GM23338 (cell line): ENCODE data around the gene ERP27. TPM values are rescaled to one million over a fixed set of nuclear protein-coding genes. Genes with fewer than 3 reads are reported as not detected.

ENCODE experiments used
- ATAC-seq: fragments of 200-7000 bp; cut with Tn5 transposase; 3 replicates; pipeline ENCODE4 v1.9.1; 2020
- DNase-seq: peaks from one replicate; pipeline ENCODE4 v3.0.0-alpha.2; 2015; ENCODE audit warnings: low spot score
- H2AFZ ChIP-seq: fragments of 200-600 bp; sonication (generic); 2 replicates; pipeline ENCODE4 v1.8.0; 2016; ENCODE audit warnings: antibody characterized with exemption, mild to moderate bottlenecking, moderate library complexity
- H3F3A ChIP-seq: fragments of 200-600 bp; sonication (generic); replicated peaks from 2 replicates; pipeline ENCODE4 v1.8.0; 2017; ENCODE audit warnings: antibody characterized with exemption, mixed run types, low read depth
- H3K27ac ChIP-seq: fragments of 200-600 bp; sonication (generic); 2 replicates; pipeline ENCODE4 v1.6.1; 2016; ENCODE audit warnings: low read depth
- H3K27me3 ChIP-seq: fragments of 200-600 bp; sonication (generic); 2 replicates; pipeline ENCODE4 v1.8.0; 2016; ENCODE audit warnings: mild to moderate bottlenecking, mixed run types, moderate library complexity; ENCODE audit not compliant: insufficient read depth
- H3K36me3 ChIP-seq: fragments of 200-600 bp; sonication (generic); 2 replicates; pipeline ENCODE4 v1.8.0; 2016; ENCODE audit warnings: mild to moderate bottlenecking; ENCODE audit not compliant: insufficient read depth
- H3K4me1 ChIP-seq: fragments of 200-600 bp; sonication (generic); 2 replicates; pipeline ENCODE4 v1.8.0; 2016; ENCODE audit warnings: mild to moderate bottlenecking, moderate library complexity; ENCODE audit not compliant: insufficient read depth
- H3K4me2 ChIP-seq: fragments of 200-600 bp; sonication (generic); 2 replicates; pipeline ENCODE4 v1.7.1; 2017; ENCODE audit warnings: mixed run types
- H3K4me3 ChIP-seq: fragments of 200-600 bp; sonication (generic); 2 replicates; pipeline ENCODE4 v1.6.1; 2016; ENCODE audit warnings: mixed run types
- H3K79me2 ChIP-seq: fragments of 200-600 bp; sonication (generic); replicated peaks from 2 replicates; pipeline ENCODE4 v1.8.0; 2017; ENCODE audit warnings: mild to moderate bottlenecking; ENCODE audit not compliant: insufficient read depth
- H3K9me2 ChIP-seq: fragments of 200-600 bp; sonication (generic); 2 replicates; pipeline ENCODE4 v1.8.0; 2017; ENCODE audit not compliant: insufficient read depth
- H4K20me1 ChIP-seq: fragments of 200-600 bp; sonication (generic); replicated peaks from 2 replicates; pipeline ENCODE4 v1.8.0; 2017; ENCODE audit warnings: mild to moderate bottlenecking; ENCODE audit not compliant: insufficient read depth
- H3K27ac Mint-ChIP-seq: 2 replicates; pipeline ENCODE4 v1.8.0; 2020; ENCODE audit warnings: inconsistent platforms, mild to moderate bottlenecking, moderate library complexity, mixed read lengths
- H3K27me3 Mint-ChIP-seq: 3 replicates; pipeline ENCODE4 v1.8.0; 2022; ENCODE audit warnings: low read depth, mild to moderate bottlenecking, moderate library complexity, mixed read lengths, inconsistent platforms; ENCODE audit not compliant: insufficient read depth, poor library complexity
- H3K36me3 Mint-ChIP-seq: 3 replicates; pipeline ENCODE4 v1.8.0; 2021; ENCODE audit warnings: low read depth, mild to moderate bottlenecking, inconsistent platforms, moderate library complexity, mixed read lengths
- H3K4me1 Mint-ChIP-seq: 3 replicates; pipeline ENCODE4 v1.8.0; 2020; ENCODE audit warnings: mild to moderate bottlenecking, inconsistent platforms, mixed read lengths
- H3K4me3 Mint-ChIP-seq: 3 replicates; pipeline ENCODE4 v1.8.0; 2021; ENCODE audit warnings: moderate library complexity, mild to moderate bottlenecking, inconsistent platforms, mixed read lengths
- H3K9me3 Mint-ChIP-seq: 3 replicates; pipeline ENCODE4 v1.8.0; 2020; ENCODE audit warnings: moderate library complexity, mild to moderate bottlenecking, inconsistent platforms, mixed read lengths
- EZH2 ChIP-seq: fragments of 200-600 bp; sonication (generic); IDR thresholded peaks from one replicate; pipeline ENCODE4 v1.8.0; 2017; ENCODE audit warnings: antibody characterized with exemption, mild to moderate bottlenecking, low read depth; ENCODE audit not compliant: unreplicated experiment
- NANOG ChIP-seq: IDR thresholded peaks from 2 replicates; pipeline ENCODE4 v1.6.1; 2016; ENCODE audit warnings: antibody characterized with exemption, borderline replicate concordance
- POLR2AphosphoS5 ChIP-seq: IDR thresholded peaks from 2 replicates; pipeline ENCODE4 v1.6.1; 2016; ENCODE audit warnings: antibody characterized with exemption, low read depth
- ZNF114 ChIP-seq: fragments of 250-450 bp; sonication (Bioruptor Pico); IDR thresholded peaks from 2 replicates; pipeline ENCODE4 v1.5.0; 2020; ENCODE audit warnings: mild to moderate bottlenecking, moderate library complexity
- polyA plus RNA-seq: library from polyadenylated mRNA; unstranded; fragments of >200 nt; fragmentation: Nextera tagmentation; extraction: Ambion mirVana; gene quantifications from 2 replicates; pipeline ENCODE4 v1.2.1, GENCODE V29; 2016
- total RNA-seq: library from RNA; depleted of rRNA; stranded (reverse); fragments of >200 nt; shearing (Covaris generic); gene quantifications from 2 replicates; pipeline ENCODE4 v1.2.3, GENCODE V29; 2014
- TF ChIP-seq, protein P1 (sequence below): fragments of 250-450 bp; sonication (Bioruptor Pico); IDR thresholded peaks from 2 replicates; pipeline ENCODE4 v1.5.0; 2020; ENCODE audit warnings: mild to moderate bottlenecking, moderate library complexity

The ERP27 gene
- total and polyA plus RNA-seq, 2 experiments from 2014 or later: not detected

DNA sequence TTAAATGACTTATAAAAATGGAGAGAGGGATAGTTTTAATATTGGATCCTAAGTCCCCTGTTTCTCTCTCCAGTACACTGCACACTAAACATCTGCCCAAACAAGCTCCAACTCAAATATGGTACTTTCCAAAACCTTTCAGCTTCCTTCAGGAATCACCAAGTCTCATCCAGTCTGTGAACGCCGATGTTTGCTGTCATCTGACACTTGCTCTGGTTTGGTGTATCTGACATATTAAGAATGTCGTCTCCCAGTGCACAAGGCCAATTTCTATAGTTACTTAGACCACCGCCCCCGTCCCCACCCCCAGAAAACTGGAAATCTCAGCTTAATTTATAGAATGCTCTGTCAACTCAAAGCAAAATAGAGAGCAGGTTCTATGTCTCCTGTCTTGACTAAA, 47.6 kb downstream of the ERP27 start (continued):
- TF ChIP-seq, protein P1, sequence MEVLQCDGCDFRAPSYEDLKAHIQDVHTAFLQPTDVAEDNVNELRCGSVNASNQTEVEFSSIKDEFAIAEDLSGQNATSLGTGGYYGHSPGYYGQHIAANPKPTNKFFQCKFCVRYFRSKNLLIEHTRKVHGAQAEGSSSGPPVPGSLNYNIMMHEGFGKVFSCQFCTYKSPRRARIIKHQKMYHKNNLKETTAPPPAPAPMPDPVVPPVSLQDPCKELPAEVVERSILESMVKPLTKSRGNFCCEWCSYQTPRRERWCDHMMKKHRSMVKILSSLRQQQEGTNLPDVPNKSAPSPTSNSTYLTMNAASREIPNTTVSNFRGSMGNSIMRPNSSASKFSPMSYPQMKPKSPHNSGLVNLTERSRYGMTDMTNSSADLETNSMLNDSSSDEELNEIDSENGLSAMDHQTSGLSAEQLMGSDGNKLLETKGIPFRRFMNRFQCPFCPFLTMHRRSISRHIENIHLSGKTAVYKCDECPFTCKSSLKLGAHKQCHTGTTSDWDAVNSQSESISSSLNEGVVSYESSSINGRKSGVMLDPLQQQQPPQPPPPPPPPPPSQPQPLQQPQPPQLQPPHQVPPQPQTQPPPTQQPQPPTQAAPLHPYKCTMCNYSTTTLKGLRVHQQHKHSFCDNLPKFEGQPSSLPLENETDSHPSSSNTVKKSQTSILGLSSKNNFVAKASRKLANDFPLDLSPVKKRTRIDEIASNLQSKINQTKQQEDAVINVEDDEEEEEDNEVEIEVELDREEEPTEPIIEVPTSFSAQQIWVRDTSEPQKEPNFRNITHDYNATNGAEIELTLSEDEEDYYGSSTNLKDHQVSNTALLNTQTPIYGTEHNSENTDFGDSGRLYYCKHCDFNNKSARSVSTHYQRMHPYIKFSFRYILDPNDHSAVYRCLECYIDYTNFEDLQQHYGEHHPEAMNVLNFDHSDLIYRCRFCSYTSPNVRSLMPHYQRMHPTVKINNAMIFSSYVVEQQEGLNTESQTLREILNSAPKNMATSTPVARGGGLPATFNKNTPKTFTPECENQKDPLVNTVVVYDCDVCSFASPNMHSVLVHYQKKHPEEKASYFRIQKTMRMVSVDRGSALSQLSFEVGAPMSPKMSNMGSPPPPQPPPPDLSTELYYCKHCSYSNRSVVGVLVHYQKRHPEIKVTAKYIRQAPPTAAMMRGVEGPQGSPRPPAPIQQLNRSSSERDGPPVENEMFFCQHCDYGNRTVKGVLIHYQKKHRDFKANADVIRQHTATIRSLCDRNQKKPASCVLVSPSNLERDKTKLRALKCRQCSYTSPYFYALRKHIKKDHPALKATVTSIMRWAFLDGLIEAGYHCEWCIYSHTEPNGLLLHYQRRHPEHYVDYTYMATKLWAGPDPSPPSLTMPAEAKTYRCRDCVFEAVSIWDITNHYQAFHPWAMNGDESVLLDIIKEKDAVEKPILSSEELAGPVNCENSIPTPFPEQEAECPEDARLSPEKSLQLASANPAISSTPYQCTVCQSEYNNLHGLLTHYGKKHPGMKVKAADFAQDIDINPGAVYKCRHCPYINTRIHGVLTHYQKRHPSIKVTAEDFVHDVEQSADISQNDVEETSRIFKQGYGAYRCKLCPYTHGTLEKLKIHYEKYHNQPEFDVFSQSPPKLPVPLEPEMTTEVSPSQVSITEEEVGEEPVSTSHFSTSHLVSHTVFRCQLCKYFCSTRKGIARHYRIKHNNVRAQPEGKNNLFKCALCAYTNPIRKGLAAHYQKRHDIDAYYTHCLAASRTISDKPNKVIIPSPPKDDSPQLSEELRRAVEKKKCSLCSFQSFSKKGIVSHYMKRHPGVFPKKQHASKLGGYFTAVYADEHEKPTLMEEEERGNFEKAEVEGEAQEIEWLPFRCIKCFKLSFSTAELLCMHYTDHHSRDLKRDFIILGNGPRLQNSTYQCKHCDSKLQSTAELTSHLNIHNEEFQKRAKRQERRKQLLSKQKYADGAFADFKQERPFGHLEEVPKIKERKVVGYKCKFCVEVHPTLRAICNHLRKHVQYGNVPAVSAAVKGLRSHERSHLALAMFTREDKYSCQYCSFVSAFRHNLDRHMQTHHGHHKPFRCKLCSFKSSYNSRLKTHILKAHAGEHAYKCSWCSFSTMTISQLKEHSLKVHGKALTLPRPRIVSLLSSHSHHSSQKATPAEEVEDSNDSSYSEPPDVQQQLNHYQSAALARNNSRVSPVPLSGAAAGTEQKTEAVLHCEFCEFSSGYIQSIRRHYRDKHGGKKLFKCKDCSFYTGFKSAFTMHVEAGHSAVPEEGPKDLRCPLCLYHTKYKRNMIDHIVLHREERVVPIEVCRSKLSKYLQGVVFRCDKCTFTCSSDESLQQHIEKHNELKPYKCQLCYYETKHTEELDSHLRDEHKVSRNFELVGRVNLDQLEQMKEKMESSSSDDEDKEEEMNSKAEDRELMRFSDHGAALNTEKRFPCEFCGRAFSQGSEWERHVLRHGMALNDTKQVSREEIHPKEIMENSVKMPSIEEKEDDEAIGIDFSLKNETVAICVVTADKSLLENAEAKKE (CRISPR knock-in tag): no peak

DNA sequence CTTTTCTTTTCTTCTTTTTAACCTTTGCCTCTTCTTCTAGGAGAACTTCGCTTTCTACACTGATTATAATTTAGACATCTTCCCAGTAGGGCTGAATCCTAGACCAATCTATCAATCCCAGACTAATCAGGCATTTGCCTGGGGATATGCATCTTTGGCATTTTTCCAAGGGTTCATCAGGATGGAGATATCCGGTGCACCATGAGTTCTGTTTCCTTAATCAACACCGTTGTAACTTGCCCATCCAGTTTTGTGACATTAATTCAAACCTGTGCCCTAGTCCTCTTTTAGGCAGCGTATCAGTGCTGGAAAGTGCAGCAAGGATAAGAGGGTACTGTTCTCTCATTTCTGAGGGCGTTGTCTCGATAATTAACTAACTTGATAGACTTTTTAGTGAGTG, 52.1 kb downstream of the ERP27 start:
- H3K4me2 ChIP-seq: no peak overlapping the region
- Mint-ChIP-seq H3K36me3 (no peaks in the 10 kb centered on the region), H3K27me3 (no peaks in the 10 kb centered on the region), H3K27ac (no peak overlapping the region), H3K4me3 (no peak overlapping the region), H3K4me1 (peaks cover 6% of the 10 kb centered on the region; the same call in 2 of the 3 replicates), H3K9me3 (no peaks in the 10 kb centered on the region)
- H3K4me1 ChIP-seq: no peaks in the 10 kb centered on the region
- no peak overlapping the region for H3K27ac ChIP-seq
- H3K36me3 ChIP-seq: no peaks in the 10 kb centered on the region
- no peaks in the 10 kb centered on the region for H4K20me1 ChIP-seq
- H3K27me3 ChIP-seq: no peaks in the 10 kb centered on the region
- no peaks in the 10 kb centered on the region for H3F3A ChIP-seq
- TF ChIP-seq EZH2: no peak
- H3K9me2 ChIP-seq: no peaks in the 10 kb centered on the region; the same call in 1 of the 2 replicates
- no peaks in the 10 kb centered on the region for H3K79me2 ChIP-seq
- DNase-seq (no peak), ATAC-seq (no peak)
- no peak overlapping the region for H3K4me3 ChIP-seq
- no peak overlapping the region for H2AFZ ChIP-seq

DNA sequence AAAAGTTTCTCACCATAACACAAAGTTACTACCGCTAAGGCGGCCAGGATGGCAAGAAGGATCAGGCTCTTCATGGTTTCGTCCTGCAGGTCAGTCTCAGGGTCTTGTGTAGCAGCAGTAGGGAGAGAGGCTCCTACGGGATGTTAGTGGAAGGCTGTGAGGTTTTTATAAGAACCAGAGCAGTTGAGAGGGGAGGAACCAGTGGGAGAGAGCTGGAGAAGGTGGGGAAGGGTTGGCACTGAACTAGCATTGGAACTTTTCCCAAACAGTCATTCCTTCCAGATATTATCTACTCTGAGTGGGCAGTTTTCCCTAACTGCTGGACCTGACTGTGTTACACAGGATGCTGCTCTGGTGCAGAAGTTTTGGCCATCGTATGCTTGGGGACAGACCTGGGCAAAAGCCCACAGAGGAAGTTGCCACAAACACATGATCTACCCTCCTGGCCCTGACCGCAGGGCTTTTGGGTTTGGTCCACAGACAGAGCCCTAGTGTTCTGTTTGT, 52.6 kb downstream of the ERP27 start, which contains the start of gene MGP:
Gene MGP (minus strand): TSS at position 137 of the 504 bp plus-strand sequence. CDS start 63 bp downstream, at position 74.
- Histone ChIP-seq H3K9me2 (no peaks in the 10 kb centered on the region; the same call in 1 of the 2 replicates), H3K27me3 (no peaks in the 10 kb centered on the region), H3K4me2 (no peak within 1 kb of the TSS), H3K36me3 (no peaks in the 10 kb centered on the region), H3K4me1 (no peaks in the 10 kb centered on the region), H3K4me3 (no peak within 1 kb of the TSS), H3F3A (no peaks in the 10 kb centered on the region), H2AFZ (peak within 1 kb of the TSS; percentile 61; the same call in 1 of the 2 replicates), H3K79me2 (no peaks in the 10 kb centered on the region), H3K27ac (no peak within 1 kb of the TSS), H4K20me1 (no peaks in the 10 kb centered on the region)
- TF ChIP-seq NANOG (no peak), POLR2AphosphoS5 (no peak), ZNF114 (no peak)
- peaks cover 4% of the 10 kb centered on the region; the same call in 2 of the 3 replicates for H3K4me1 Mint-ChIP-seq
- H3K9me3 Mint-ChIP-seq: no peaks in the 10 kb centered on the region
- H3K27me3 Mint-ChIP-seq: no peaks in the 10 kb centered on the region
- H3K4me3 Mint-ChIP-seq: no peak within 1 kb of the TSS
- DNase-seq: no peak
- H3K36me3 Mint-ChIP-seq: no peaks in the 10 kb centered on the region
- no peak within 1 kb of the TSS for H3K27ac Mint-ChIP-seq
- ATAC-seq: no peak
